SK-N-MC (cell line): ENCODE results near the gene LHCGR.

ENCODE experiments used
- EZH2 ChIP-seq: fragments of 200-600 bp; sonication (generic); IDR thresholded peaks from one replicate; pipeline ENCODE4 v1.6.1; 2017; ENCODE audit warnings: antibody characterized with exemption
- FOXP2 ChIP-seq: optimal IDR thresholded peaks from 2 replicates; pipeline ENCODE3; 2011; ENCODE audit warnings: mild to moderate bottlenecking, moderate library complexity; ENCODE audit not compliant: insufficient read depth; ENCODE audit errors: extremely low read length, control extremely low read depth
- POLR2AphosphoS5 ChIP-seq: IDR thresholded peaks from 2 replicates; pipeline ENCODE4 v1.6.1; 2012; ENCODE audit warnings: mild to moderate bottlenecking, low read depth, low read length, borderline replicate concordance

DNA sequence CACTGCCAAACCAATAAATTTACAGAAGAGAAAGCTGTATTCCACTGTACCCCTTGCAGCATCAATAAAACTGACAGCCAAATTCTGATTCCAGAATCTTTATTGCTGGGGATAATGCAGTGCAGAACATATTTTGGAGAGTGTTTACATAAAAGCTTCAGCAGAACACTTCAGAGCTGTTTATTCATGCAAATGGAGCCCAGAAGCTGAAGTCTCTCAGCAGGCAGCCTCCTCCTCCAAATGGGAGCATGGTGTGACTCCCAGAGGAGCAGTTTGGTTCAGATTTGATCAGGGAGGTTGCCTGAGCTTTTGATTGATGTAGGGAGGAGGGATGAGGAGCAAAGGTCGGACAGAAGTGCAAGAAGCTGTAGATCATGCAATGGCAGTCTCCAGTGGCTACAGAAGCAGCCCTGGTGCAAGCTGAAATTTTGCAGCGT is 22.4 kb downstream of the LHCGR start:
- TF ChIP-seq POLR2AphosphoS5 (peak; percentile 80; the same call in 1 of the 2 replicates), FOXP2 (peak; percentile 100), EZH2 (no peak)
